Gastroesophageal sphincter (tissue), 4 donors: ENCODE results near the gene RPTOR. TPM values are rescaled to one million over a fixed set of nuclear protein-coding genes. Genes with fewer than 3 reads are reported as not detected.

Experiments
- ATAC-seq: fragments of 150-250 bp; one replicate; pipeline ENCODE4 v1.9.1; 2016; ENCODE audit warnings: mild to moderate bottlenecking, moderate library complexity
- H3K27ac ChIP-seq, 4 donors: fragments of 200-600 bp; sonication (generic) in 3 of 4; 1 replicate in 3 of 4; 2 replicates in 1 of 4; pipeline ENCODE4 v1.5.1; 2016 to 2019
- H3K27me3 ChIP-seq: fragments of 200-600 bp; sonication (generic); one replicate; pipeline ENCODE4 v1.5.1; 2019
- H3K36me3 ChIP-seq, 2 donors: fragments of 200-600 bp; sonication (generic); one replicate each; pipeline ENCODE4 v1.5.1; 2019; ENCODE audit warnings: control low read depth in 1 of 2
- H3K4me1 ChIP-seq, 3 donors: fragments of 200-600 bp; sonication (generic); 1 replicate in 2 of 3; 2 replicates in 1 of 3; pipeline ENCODE4 v1.5.1; 2016 to 2019; ENCODE audit warnings: control low read depth in 2 of 3
- H3K4me3 ChIP-seq, 2 donors: fragments of 200-600 bp; sonication (generic); one replicate each; pipeline ENCODE4 v1.5.1; 2019; ENCODE audit warnings: mild to moderate bottlenecking in 1 of 2, moderate library complexity in 1 of 2
- H3K9me3 ChIP-seq, 3 donors: fragments of 200-600 bp; sonication (generic); one replicate each; pipeline ENCODE4 v1.5.1; 2017 to 2019; ENCODE audit warnings: control low read depth in 2 of 3
- EP300 ChIP-seq: sonication (generic); formaldehyde crosslinking; IDR thresholded peaks from one replicate; pipeline ENCODE4 v1.6.1; 2017; ENCODE audit warnings: antibody characterized with exemption, mild to moderate bottlenecking
- POLR2A ChIP-seq, 2 donors: fragments of 450-650 bp; IDR thresholded peaks; one replicate each; pipeline ENCODE4 v1.6.1; 2017; ENCODE audit warnings: antibody characterized with exemption in 2 of 2, mild to moderate bottlenecking in 2 of 2, moderate library complexity in 1 of 2
- POLR2AphosphoS5 ChIP-seq: sonication (generic); formaldehyde crosslinking; IDR thresholded peaks from one replicate; pipeline ENCODE4 v1.6.1; 2017; ENCODE audit warnings: antibody characterized with exemption
- WGBS, 2 donors: methylation state at CpG; one replicate each; pipeline ENCODE4 v1.1.5; 2018; ENCODE audit warnings: low coverage in 1 of 2; 5-methylcytosine and 5-hydroxymethylcytosine counted together
- total RNA-seq, 4 donors: library from RNA; depleted of rRNA; stranded (reverse); fragments of >200 nt; gene quantifications; one replicate each; pipeline ENCODE4 v1.1.0, GENCODE V29; 2016
- TF ChIP-seq, protein P1 (sequence below), 4 experiments: fragments of 200-600 bp in 2 of 4; fragments of 450-650 bp in 2 of 4; sonication (generic) in 1 of 4; IDR thresholded peaks; one replicate each; pipeline ENCODE4 v1.5.1; 2017 to 2019; ENCODE audit warnings: antibody characterized with exemption in 4 of 4, mild to moderate bottlenecking in 2 of 4, moderate library complexity in 2 of 4

The RPTOR gene
- total RNA-seq, 4 donors from 2014 or later, result 25.7 to 56.8 (median 39.7) TPM

GRCh38 chr17:80775863-80776262, 231.2 kb downstream of the RPTOR start:
- no peak overlapping the region for H3K4me3 ChIP-seq
- no peaks in the 10 kb centered on the region for H3K9me3 ChIP-seq
- ATAC-seq, result no peak
- H3K27me3 ChIP-seq, result no peaks in the 10 kb centered on the region
- peaks cover 0 to 74% (median 0%) of the 10 kb centered on the region in 3 donors for H3K4me1 ChIP-seq
- H3K36me3 ChIP-seq, result peaks cover 0 to 11% of the 10 kb centered on the region in 2 donors
- TF ChIP-seq POLR2A (IDR thresholded peaks at IDR 0.05) (no peak), POLR2AphosphoS5 (no peak), EP300 (no peak)
- TF ChIP-seq, protein P1, sequence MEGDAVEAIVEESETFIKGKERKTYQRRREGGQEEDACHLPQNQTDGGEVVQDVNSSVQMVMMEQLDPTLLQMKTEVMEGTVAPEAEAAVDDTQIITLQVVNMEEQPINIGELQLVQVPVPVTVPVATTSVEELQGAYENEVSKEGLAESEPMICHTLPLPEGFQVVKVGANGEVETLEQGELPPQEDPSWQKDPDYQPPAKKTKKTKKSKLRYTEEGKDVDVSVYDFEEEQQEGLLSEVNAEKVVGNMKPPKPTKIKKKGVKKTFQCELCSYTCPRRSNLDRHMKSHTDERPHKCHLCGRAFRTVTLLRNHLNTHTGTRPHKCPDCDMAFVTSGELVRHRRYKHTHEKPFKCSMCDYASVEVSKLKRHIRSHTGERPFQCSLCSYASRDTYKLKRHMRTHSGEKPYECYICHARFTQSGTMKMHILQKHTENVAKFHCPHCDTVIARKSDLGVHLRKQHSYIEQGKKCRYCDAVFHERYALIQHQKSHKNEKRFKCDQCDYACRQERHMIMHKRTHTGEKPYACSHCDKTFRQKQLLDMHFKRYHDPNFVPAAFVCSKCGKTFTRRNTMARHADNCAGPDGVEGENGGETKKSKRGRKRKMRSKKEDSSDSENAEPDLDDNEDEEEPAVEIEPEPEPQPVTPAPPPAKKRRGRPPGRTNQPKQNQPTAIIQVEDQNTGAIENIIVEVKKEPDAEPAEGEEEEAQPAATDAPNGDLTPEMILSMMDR (IDR thresholded peaks at IDR 0.05), result no peak
- no peak overlapping the region for H3K27ac ChIP-seq
- 78 to 79% methylated on average over 2 of the region's 2 CpGs for WGBS, 2 donors

DNA sequence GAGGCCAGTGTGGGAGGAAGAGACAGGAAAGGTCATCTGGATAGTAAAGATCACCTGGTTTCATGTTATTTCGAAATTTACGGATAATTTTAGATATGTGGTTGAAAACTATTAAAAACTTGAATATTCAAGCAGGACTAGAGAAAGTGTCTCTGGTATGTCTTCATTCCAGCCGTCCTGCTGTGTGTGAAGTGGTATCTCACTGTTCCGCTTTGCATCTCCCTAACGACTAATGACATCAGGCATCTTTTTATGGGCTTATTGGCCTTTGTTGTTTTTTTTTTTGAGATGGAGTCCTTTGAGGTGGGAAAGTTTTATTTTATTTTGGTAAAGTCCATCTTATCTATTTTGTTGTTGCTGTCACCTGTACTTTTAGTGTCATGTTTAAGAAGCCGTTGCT, 232.6 kb downstream of the RPTOR start:
- Histone ChIP-seq H3K4me3 (no peak overlapping the region), H3K27ac (no peak overlapping the region), H3K27me3 (no peaks in the 10 kb centered on the region), H3K4me1 (peaks cover 0 to 85% (median 0%) of the 10 kb centered on the region in 3 donors), H3K36me3 (peaks cover 0 to 6% of the 10 kb centered on the region in 2 donors), H3K9me3 (no peaks in the 10 kb centered on the region)
- no peak for ATAC-seq
- no peak for TF ChIP-seq POLR2A (IDR thresholded peaks at IDR 0.05)
- TF ChIP-seq EP300, result no peak
- TF ChIP-seq POLR2AphosphoS5, result no peak
- TF ChIP-seq, protein P1 (IDR thresholded peaks at IDR 0.05), result no peak
- WGBS, 2 donors, result 95% methylated on average over 6 of the region's 6 CpGs

GRCh38 chr17:80778716-80779115, 234.1 kb downstream of the RPTOR start:
- H3K27me3 ChIP-seq, result no peaks in the 10 kb centered on the region
- no peak overlapping the region for H3K4me3 ChIP-seq
- TF ChIP-seq POLR2A (IDR thresholded peaks at IDR 0.05) (no peak), POLR2AphosphoS5 (no peak), EP300 (no peak)
- TF ChIP-seq, protein P1 (IDR thresholded peaks at IDR 0.05), result no peak
- no peak overlapping the region for H3K27ac ChIP-seq
- H3K9me3 ChIP-seq, result no peaks in the 10 kb centered on the region
- H3K4me1 ChIP-seq, result peaks cover 0 to 85% (median 0%) of the 10 kb centered on the region in 3 donors
- ATAC-seq, result no peak
- 93 to 96% methylated on average over 3 of the region's 13 CpGs for WGBS, 2 donors
- peaks cover 0 to 6% of the 10 kb centered on the region in 2 donors for H3K36me3 ChIP-seq

- H3K4me1 ChIP-seq, result peaks cover 0 to 85% (median 0%) of the 10 kb centered on the region in 3 donors
These were observed 234.7 kb downstream of the RPTOR start for GRCh38 chr17:80779336-80779735.

GRCh38 chr17:80779961-80780380, 235.3 kb downstream of the RPTOR start:
- ATAC-seq, result peak; percentile 76
- Histone ChIP-seq H3K4me3 (no peak overlapping the region), H3K27me3 (no peaks in the 10 kb centered on the region), H3K36me3 (peaks cover 0 to 6% of the 10 kb centered on the region in 2 donors), H3K9me3 (no peaks in the 10 kb centered on the region), H3K4me1 (peaks cover 0 to 82% (median 0%) of the 10 kb centered on the region in 3 donors), H3K27ac (peak overlapping the region in 2 of 4 donors; percentile 38 to 74)
- TF ChIP-seq POLR2AphosphoS5, result peak; percentile 77
- no peak for TF ChIP-seq EP300
- no peak for TF ChIP-seq POLR2A (IDR thresholded peaks at IDR 0.05)
- 43 to 80% methylated on average over 1 to 11 of the region's 16 CpGs for WGBS, 2 donors

More at GRCh38 chr17:80779336-80779735, 234.7 kb downstream of the RPTOR start:
- no peak overlapping the region for H3K27ac ChIP-seq
- WGBS, 2 donors, result 94 to 95% methylated on average over 4 to 22 of the region's 24 CpGs
- H3K4me3 ChIP-seq, result no peak overlapping the region
- ATAC-seq, result no peak
- peaks cover 0 to 6% of the 10 kb centered on the region in 2 donors for H3K36me3 ChIP-seq
- no peaks in the 10 kb centered on the region for H3K9me3 ChIP-seq
- no peaks in the 10 kb centered on the region for H3K27me3 ChIP-seq
- no peak for TF ChIP-seq POLR2AphosphoS5
- no peak for TF ChIP-seq EP300
- TF ChIP-seq, protein P1 (IDR thresholded peaks at IDR 0.05), result no peak
- TF ChIP-seq POLR2A (IDR thresholded peaks at IDR 0.05), result no peak
